ENCODE results near the gene FBN1. TPM values are rescaled to one million over a fixed set of nuclear protein-coding genes. Genes with fewer than 3 reads are reported as not detected.

The FBN1 gene
- total RNA-seq, 1 donor, result 984 TPM

DNA sequence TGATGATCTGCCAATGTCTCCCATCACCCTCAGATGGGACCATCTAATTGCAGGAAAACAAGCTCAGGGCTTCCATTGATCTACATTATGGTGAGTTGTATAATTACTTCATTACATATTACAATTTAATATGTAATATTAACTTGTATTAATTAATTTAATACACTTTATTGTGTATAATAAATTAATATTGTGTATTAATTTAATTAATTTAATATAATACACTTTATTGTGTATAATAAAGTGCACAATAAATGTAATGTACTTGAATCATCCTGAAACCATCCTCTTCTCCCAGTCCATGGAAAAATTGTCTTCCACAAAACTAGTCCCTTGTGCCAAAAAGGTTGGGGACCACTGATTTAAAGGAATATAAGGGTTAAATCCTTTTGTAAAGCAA is 123.4 kb downstream of the FBN1 start:
- DNase-seq (ENCODE audit: low read depth), result no peak
- TF ChIP-seq, protein P1, sequence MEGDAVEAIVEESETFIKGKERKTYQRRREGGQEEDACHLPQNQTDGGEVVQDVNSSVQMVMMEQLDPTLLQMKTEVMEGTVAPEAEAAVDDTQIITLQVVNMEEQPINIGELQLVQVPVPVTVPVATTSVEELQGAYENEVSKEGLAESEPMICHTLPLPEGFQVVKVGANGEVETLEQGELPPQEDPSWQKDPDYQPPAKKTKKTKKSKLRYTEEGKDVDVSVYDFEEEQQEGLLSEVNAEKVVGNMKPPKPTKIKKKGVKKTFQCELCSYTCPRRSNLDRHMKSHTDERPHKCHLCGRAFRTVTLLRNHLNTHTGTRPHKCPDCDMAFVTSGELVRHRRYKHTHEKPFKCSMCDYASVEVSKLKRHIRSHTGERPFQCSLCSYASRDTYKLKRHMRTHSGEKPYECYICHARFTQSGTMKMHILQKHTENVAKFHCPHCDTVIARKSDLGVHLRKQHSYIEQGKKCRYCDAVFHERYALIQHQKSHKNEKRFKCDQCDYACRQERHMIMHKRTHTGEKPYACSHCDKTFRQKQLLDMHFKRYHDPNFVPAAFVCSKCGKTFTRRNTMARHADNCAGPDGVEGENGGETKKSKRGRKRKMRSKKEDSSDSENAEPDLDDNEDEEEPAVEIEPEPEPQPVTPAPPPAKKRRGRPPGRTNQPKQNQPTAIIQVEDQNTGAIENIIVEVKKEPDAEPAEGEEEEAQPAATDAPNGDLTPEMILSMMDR (IDR thresholded peaks at IDR 0.05; ENCODE audit: insufficient read depth, low read length), result no peak
- no peak overlapping the region for H3K4me3 ChIP-seq (ENCODE audit: low read depth, low read length)

DNA sequence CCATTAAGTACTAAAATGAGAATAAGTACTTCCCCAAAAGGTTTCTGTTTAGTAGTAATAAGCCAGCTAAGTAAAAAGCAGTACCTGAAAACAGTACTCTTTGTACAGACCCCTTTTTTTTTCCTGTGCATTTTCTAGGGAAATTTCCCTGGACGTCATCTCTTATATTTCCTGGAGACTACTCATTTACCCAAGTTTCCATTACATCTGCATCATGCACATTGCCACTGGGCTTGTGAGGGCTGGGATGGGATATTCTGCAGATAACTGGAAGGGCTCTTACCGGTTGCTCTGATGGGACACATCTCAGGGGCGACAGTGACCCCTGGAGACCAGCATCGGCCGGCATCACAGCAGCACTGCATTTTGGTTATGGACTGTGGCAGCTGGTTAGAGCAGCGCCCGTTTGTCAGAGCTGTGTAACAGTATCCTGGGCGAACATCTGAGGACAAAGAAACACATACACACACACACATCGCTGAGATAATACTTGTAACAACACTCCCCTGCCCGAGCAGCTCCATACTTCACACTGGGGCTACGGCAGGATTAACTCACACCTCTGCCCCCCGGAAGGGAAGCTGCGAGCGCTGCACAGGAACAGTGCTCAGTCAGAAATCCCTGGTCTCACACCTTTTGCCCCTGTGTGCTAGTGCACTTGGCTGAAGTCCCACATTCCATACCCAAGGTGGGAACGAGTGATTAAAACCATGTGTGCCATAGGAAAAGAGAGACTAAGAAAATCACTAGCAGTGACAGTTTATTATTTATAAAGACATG is 124.9 kb downstream of the FBN1 start:
- DNase-seq (ENCODE audit: low read depth), result no peak
- H3K4me3 ChIP-seq (ENCODE audit: low read depth, low read length), result no peak overlapping the region
- TF ChIP-seq, protein P1 (IDR thresholded peaks at IDR 0.05; ENCODE audit: insufficient read depth, low read length), result no peak

DNA sequence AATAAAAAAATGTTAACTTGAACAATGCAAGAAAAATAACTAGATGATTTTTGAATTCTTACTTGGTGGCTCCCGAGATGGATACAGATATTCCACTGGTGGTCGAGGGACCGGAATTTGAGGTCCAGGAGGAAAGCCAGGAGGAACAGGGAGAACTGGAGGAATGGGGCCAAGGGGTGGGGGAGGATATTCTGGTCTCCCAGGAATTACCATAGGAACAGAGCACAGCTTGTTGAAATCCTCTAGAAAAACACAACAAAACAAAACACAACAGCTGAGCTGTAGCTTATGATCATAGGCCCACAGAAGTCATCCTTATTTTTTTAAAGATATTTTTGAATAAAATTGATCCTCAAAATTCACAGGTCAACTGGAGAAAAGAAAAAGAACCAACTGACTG is 129.4 kb downstream of the FBN1 start:
- no peak overlapping the region for H3K4me3 ChIP-seq (ENCODE audit: low read depth, low read length)
- no peak for DNase-seq (ENCODE audit: low read depth)

DNA sequence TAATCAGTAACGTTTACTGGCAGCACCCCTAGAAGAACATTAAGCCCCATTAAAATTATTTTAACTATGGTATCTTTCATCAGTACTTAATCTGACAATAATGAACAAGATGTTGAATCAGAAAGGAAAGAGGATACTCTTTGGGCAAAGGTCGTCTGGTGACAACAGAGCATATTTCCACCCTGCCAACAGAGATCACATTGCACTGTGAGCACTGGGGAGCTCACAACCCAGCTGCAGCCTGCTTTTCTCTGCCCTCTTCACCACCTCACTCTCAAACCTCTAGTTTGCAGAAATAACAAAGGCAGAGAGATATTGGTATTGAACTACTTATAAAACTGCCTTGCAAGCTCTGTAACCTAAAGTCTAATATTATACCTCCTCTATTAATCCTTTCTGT is 130.0 kb downstream of the FBN1 start:
- TF ChIP-seq, protein P1 (IDR thresholded peaks at IDR 0.05; ENCODE audit: insufficient read depth, low read length), result no peak
- H3K4me3 ChIP-seq (ENCODE audit: low read depth, low read length), result no peak overlapping the region
- DNase-seq (ENCODE audit: low read depth), result no peak

More for the DNA sequence above, 129.4 kb downstream of the FBN1 start:
- TF ChIP-seq, protein P1 (IDR thresholded peaks at IDR 0.05; ENCODE audit: insufficient read depth, low read length), result no peak

DNA sequence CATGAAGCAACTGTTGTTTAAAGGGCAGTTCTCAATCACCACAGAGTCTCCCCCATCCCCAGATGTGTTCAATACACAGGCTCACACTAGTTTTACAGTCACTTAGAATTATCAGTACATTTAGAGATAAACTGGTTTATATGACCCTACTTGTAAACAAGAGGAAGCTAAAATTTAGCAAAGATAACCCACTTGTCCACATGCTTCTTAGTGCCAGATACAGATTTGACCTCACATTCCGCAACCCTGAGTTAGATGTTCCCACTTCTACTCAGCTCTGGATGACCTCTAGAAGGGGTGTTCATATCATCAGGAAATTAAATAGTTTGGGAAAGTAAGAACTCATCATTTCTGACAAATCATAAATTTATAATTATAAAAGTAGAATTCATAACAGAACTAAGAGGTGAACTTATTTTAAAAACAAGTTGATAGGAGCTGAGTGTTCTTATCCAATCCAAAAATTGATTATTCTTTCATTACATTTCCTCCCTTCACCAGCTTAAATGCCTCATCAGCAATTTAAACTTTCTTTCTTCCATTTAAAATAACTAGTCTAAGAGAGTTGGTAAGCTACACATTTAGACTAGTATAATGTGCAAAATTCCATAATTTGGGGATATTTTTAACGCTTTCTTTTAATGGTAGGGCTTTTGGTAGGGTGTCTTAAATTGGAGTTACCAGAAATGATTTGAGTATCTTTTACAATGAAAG is 131.2 kb downstream of the FBN1 start:
- DNase-seq (ENCODE audit: low read depth), result no peak
- TF ChIP-seq, protein P1 (IDR thresholded peaks at IDR 0.05; ENCODE audit: insufficient read depth, low read length), result no peak
- no peak overlapping the region for H3K4me3 ChIP-seq (ENCODE audit: low read depth, low read length)

DNA sequence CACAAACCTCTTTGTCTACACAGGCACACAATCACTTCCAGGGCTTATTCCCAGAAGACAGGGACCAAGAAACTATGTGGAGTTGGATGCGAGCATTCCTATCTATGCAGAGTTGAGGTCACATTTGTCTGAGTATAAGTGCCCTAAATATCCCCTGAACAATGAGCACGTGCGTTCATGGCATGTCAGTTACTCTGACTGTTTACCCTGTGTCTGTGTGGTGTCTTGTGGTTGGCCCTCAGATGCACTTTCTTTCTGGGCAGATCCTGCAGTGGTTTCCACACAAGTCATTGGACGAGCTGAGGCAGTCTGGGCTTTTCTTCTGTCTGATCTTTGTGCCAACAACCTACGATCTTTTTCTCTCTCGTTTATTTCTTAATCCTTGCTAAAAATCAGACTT is 134.5 kb downstream of the FBN1 start:
- DNase-seq (ENCODE audit: low read depth), result peak; percentile 69

More for the DNA sequence above, 134.5 kb downstream of the FBN1 start:
- H3K4me3 ChIP-seq (ENCODE audit: low read depth, low read length), result no peak overlapping the region
- TF ChIP-seq, protein P1 (IDR thresholded peaks at IDR 0.05; ENCODE audit: insufficient read depth, low read length), result no peak

Data from fibroblast of the aortic adventitia (primary cell).